HK-2 (cell line): ENCODE measurements around the gene ARMS2.

Experiments used
- DNase-seq: peaks from one replicate; pipeline ENCODE4 v3.0.0-alpha.2; 2018; ENCODE audit not compliant: unreplicated experiment

The ARMS2 gene

GRCh38 chr10:122454603-122455080 lies at the start of gene ARMS2:
Gene ARMS2, plus strand, starts transcription at chr10:122454653. Its CDS starts 75 bp downstream, at chr10:122454728.
- no peak for DNase-seq

GRCh38 chr10:122407375-122408125 lies 46.9 kb upstream of the ARMS2 start:
- DNase-seq, result no peak

GRCh38 chr10:122413327-122413726 lies 41.1 kb upstream of the ARMS2 start:
- DNase-seq, result no peak

- DNase-seq, result no peak
Observed at GRCh38 chr10:122417667-122418066, 36.8 kb upstream of the ARMS2 start.

- no peak for DNase-seq
Observed at GRCh38 chr10:122419016-122419415, 35.4 kb upstream of the ARMS2 start.

- no peak for DNase-seq
Observed at GRCh38 chr10:122419876-122420623, 34.4 kb upstream of the ARMS2 start.

- no peak for DNase-seq
Observed at GRCh38 chr10:122420624-122421007, 33.8 kb upstream of the ARMS2 start.

GRCh38 chr10:122421054-122421625 lies 33.3 kb upstream of the ARMS2 start:
- no peak for DNase-seq

- DNase-seq, result no peak
Observed at GRCh38 chr10:122421742-122422141, 32.7 kb upstream of the ARMS2 start.

- DNase-seq, result no peak
Observed at GRCh38 chr10:122422266-122422989, 32.0 kb upstream of the ARMS2 start.

- no peak for DNase-seq
Observed at GRCh38 chr10:122424059-122424458, 30.4 kb upstream of the ARMS2 start.

GRCh38 chr10:122426829-122427228 lies 27.6 kb upstream of the ARMS2 start:
- no peak for DNase-seq

GRCh38 chr10:122427280-122427679 lies 27.2 kb upstream of the ARMS2 start:
- no peak for DNase-seq

GRCh38 chr10:122435212-122435827 lies 19.1 kb upstream of the ARMS2 start:
- DNase-seq, result no peak

GRCh38 chr10:122441961-122442360 lies 12.5 kb upstream of the ARMS2 start:
- DNase-seq, result peak; percentile 60

GRCh38 chr10:122445469-122445868 lies 9.0 kb upstream of the ARMS2 start:
- DNase-seq, result no peak

GRCh38 chr10:122445904-122446303 lies 8.5 kb upstream of the ARMS2 start:
- DNase-seq, result no peak

- no peak for DNase-seq
Observed at GRCh38 chr10:122446668-122447423, 7.6 kb upstream of the ARMS2 start.

- DNase-seq, result no peak
Observed at GRCh38 chr10:122448600-122448999, 5.9 kb upstream of the ARMS2 start.

- no peak for DNase-seq
Observed at GRCh38 chr10:122449153-122449552, 5.3 kb upstream of the ARMS2 start.
